ENCODE data around the gene MAP3K21.

The MAP3K21 gene

DNA sequence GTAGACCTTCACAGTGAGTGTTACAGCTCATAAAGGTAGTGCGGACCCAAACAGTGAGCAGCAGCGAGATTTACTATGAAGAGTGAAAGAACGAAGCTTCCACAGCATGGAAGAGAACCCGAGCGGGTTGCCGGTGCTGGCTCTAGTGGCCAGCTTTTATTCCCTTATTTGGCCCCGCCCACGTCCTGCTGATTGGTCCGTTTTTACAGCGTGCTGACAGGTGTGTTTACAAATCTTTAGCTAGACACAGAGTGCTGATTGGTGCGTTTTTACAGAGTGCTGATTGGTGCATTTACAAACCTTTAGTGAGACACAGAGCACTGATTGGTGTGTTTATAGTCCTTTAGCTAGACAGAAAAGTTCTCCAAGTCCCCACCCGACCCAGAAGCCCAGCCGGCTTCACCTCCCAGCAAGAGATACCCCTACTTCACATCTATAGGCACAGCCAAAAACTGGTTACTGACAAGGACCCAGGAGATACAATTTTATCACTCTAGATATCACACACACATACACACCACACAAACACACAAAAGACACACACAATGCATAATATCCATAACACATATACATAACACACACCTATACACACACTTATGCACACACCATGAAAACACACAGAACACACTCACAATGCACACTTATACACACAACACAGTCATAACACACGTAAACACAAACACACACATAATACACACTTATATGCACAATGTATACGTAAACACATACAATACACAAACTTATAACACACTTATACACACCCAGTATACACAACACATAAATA lies 68.5 kb downstream of the MAP3K21 start:
- TF ChIP-seq ZNF274 (IDR thresholded peaks at IDR 0.05; ENCODE audit: low read depth, low read length) = no peak
- no peak overlapping the region for H3K4me3 ChIP-seq (ENCODE audit: low read length)

DNA sequence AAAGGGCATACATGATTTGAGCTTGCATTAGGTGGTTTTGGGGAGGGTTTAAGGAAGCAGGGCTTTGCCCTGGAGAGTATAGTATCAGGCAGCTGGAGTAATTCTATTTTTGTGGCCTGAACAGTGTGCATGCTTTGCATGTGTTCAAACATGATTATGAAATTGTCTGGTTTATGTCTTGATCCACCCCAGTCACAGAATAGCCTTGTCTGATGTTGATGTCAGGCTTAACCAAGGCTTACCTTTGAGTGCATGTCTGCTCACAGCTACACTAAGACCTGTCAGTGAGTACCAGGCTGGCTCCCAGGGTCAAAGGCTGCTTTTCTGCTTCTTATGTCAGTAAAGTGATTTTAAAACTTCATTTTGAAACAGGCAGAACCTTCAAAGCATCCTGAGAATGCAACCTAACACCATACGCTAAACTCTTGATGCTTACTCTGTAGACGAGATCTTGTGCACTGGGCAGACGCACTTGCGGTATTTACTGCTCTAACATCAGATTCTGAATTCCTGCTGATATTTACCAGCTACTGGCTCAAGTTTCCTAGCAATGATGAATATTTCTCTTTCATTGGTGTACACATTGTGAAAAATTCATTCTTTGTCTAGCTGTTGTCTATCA lies 78.9 kb downstream of the MAP3K21 start:
- no peak for TF ChIP-seq ZNF274 (IDR thresholded peaks at IDR 0.05; ENCODE audit: low read depth, low read length)
- H3K4me3 ChIP-seq (ENCODE audit: low read length) = no peak overlapping the region

DNA sequence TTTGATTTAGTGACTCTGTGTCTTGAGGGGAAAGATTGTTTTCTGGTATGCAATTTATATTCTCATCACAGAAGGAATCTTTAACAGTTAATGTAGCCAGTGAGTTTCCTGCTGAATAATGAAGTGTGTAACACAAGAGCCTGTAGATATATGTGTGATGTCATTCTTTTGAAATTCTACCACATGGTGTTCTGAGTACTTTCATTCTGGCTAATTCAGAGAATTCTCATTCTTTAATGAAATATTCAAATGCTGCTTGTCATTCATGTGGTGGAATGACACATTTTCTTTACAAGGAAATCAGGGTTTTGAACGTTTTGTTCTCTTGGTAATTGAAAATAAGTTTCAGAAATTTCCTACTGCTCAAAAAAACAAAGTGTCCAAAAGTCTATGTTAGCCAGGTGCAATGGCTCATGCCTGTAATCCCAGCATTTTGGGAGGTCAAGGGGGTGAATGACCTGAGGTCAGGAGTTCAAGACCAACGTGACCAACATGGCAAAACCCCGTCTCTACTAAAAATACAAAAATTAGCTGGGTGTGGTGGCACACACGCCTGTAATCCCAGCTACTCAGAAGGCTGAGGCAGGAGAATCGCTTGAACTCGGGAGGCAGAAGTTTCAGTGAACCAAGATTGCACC lies 79.6 kb downstream of the MAP3K21 start:
- no peak for TF ChIP-seq ZNF274 (IDR thresholded peaks at IDR 0.05; ENCODE audit: low read depth, low read length)
- no peak overlapping the region for H3K4me3 ChIP-seq (ENCODE audit: low read length)

DNA sequence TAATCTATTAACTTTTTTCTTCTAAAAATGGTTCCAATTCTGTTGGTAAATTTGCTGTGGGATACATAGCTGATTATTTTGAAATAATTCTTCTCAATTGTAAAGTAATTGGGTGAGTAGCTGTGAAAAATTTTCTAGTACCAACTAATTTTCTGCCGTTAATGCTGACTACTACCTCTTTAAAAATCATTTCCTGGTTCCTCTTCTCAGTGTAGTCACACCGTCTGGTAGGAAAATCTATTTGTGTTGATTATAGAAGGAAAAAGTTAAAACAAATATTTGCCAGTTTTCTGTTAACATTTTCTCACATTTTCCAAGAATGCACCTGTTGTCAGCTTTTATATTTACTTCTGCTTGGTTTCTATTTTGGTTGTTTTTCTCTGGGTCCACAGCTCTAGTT lies 82.0 kb downstream of the MAP3K21 start:
- no peak overlapping the region for H3K4me3 ChIP-seq (ENCODE audit: low read length)
- no peak for TF ChIP-seq ZNF274 (IDR thresholded peaks at IDR 0.05; ENCODE audit: low read depth, low read length)

DNA sequence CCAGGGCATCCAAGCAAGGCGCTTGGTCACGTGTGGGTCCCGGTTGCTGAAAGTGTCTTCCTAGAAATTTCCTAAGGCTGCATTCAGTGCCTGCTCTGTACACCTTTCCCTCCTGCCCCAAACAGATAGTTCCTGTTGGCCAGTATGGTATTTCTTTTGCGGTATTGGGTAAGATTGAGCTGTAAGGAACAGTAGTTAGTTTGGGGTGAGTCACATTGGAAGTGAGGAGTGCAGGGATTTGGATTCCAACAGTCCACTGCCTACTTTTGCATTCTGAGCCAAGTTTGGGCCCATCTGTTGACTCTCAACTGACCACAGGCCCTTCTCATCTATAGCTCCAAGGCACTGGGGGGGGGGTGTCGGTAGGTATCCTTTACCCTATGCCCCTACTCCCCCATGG lies 83.4 kb downstream of the MAP3K21 start:
- TF ChIP-seq ZNF274 (IDR thresholded peaks at IDR 0.05; ENCODE audit: low read depth, low read length) = no peak

DNA sequence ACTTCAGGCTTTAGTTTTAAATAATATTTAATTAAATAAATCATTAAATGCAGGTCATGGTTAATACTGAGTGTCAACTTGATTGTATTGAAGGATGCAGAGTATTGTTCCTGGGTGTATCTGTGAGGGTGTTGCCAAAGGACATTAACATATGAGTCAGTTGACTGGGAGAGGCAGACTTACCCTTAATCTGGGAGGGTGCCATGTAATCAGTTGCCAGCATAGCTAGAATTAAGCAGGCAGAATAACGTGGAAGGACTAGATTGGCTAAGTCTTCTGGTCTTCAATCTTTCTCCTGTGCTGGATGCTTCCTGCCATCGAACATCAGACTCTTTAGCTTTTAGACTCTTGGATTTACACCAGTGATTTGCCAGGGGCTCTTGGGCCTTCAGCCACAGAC lies 85.3 kb downstream of the MAP3K21 start:
- H3K4me3 ChIP-seq (ENCODE audit: low read length) = no peak overlapping the region
- no peak for TF ChIP-seq ZNF274 (IDR thresholded peaks at IDR 0.05; ENCODE audit: low read depth, low read length)

More for the DNA sequence above, 83.4 kb downstream of the MAP3K21 start:
- no peak overlapping the region for H3K4me3 ChIP-seq (ENCODE audit: low read length)

DNA sequence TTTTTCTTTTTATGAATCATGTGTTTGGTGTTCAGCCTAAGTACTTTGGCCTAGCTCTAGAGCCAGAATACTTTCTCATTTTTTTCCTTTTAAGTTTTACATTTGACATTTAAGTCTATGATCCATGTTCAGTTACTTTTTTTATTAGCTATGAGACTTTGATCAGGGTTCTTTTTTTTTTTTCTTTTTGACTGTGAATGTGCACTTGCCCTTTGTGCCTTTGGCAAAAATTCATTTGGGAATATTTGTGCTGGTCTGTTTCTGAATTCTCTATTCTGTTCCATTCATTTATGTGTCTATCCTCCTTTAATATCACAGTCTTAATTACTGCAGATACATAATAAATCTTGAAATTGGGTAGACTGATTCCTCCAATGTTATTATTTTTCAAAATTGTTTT lies 93.8 kb downstream of the MAP3K21 start:
- H3K4me3 ChIP-seq (ENCODE audit: low read length) = no peak overlapping the region
- TF ChIP-seq ZNF274 (IDR thresholded peaks at IDR 0.05; ENCODE audit: low read depth, low read length) = no peak

DNA sequence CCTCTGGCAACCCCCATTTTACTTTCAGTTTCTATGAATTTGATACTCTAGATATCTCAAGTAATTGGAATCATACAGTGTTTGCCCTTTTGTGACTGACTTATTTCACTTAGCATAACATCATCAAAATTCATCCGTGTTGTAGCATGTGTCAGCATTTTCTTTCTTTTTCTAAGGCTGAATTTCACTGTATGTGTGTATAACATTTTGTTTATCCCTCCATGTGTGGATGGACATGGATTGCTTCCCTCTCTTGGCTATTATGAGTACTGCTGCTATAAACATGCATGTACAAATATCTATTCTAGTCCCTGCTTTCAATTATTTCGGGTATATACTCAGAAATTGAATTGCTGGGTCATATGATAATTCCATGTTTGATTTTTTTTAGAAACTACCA lies 97.3 kb downstream of the MAP3K21 start:
- H3K4me3 ChIP-seq (ENCODE audit: low read length) = no peak overlapping the region
- TF ChIP-seq ZNF274 (IDR thresholded peaks at IDR 0.05; ENCODE audit: low read depth, low read length) = no peak

DNA sequence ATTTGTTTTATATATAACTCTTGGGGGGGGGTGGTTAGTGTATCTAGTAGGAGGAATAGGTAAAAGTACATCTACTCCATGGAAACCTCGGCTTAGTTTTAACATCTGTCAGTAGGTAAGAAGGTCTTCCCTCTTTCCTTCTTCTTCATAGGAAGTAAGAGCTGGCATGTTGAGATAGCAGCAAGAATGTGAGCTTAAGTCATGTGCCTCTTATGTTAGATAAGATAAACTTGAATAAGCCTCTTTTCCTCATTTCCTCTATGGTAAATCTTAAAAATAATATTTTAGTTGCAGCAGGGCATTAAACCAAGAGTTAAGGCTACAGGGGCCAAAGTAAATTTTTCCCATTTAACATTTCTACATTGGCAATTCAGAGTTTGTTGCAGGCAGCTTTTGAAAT lies 100.4 kb downstream of the MAP3K21 start:
- TF ChIP-seq ZNF274 (IDR thresholded peaks at IDR 0.05; ENCODE audit: low read depth, low read length) = no peak
- no peak overlapping the region for H3K4me3 ChIP-seq (ENCODE audit: low read length)

DNA sequence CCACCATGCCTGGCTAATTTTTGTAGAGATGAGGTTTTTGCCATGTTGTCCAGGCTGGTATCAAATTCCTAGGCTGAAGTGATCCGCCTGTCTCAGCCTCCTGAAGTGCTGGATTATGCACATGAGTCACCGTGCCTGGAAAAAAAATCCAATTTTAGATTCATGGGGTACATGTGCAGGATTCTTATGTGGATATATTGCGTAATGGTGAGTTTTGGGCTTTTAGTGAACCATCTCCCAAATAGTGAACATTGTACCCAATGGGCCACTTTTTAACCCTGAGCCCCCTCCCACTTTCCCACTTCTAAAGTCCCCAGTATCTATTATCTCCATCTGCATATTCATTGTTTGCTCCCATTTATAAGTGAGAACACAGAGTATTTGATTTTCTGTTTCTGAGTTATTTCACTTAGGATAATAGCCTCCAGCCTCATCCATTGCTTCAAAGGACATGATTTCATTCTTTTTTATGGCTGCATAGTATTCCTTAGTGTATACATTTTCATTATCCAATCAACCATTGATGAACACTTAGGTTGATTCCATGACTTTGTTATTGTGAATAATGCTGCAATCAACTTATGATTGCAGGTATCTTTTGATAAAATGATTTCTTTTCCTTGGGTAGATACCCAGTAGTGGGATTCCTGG lies 104.4 kb downstream of the MAP3K21 start:
- TF ChIP-seq ZNF274 (IDR thresholded peaks at IDR 0.05; ENCODE audit: low read depth, low read length) = no peak
- H3K4me3 ChIP-seq (ENCODE audit: low read length) = no peak overlapping the region

DNA sequence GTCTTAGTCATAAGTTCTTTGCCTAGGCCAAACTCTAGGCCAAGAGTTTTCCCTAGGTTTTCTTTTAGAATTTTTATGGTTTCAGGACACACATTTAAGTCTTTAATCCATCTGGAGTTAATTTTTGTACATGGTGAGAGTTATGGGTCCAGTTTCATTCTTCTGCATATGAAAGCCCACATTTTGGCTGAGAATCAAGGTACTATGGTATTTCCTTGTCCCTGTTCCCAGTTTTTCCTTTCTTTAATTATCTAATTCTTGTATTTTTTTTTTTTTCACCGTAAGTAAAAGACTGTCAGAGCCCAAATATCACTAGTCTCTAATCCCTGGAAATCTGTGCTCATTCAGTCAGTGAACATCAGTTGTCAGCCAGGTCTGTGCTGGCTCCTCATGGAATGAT lies 105.4 kb downstream of the MAP3K21 start:
- H3K4me3 ChIP-seq (ENCODE audit: low read length) = no peak overlapping the region
- TF ChIP-seq ZNF274 (IDR thresholded peaks at IDR 0.05; ENCODE audit: low read depth, low read length) = no peak

DNA sequence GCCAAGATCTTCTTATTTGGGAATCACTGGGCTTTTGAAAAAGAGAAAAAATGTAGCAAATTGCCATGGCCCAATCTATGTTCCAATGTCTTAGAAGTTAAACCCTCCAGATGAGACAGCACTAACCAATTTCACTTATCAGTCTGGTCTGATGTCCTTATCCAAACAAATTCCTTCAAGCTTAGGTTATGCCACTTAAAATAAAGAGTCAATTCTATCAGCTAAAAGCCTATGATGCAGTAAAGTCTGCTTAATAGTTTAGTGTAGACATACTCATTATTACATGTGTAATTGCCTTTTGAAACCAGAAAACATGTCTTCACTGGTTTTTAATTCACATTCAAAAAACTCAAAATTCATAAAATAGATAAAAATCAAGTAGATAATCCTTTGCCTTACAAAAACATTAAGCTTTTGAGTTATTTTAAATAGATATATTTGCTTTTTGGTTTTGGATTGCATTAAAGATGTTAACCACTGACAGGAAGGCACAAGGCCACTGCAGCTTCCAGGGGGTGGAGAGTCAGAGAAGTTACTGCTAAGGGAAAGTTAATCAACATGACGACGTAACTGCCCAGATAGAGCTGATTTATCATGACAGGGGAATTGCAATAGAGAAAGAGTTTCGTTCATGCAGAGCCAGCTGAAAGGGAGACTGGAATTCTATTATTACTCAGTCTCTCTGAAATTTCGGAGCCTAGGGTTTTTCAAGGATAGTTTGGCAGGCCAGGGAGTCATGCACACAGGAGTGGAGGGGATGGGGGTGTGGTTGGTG lies 106.1 kb downstream of the MAP3K21 start:
- no peak for TF ChIP-seq ZNF274 (IDR thresholded peaks at IDR 0.05; ENCODE audit: low read depth, low read length)

More for the DNA sequence above, 106.1 kb downstream of the MAP3K21 start:
- no peak overlapping the region for H3K4me3 ChIP-seq (ENCODE audit: low read length)
